HEK293 (cell line): ENCODE measurements around the gene FUT8.
"Not testable (repeated sequence)": the region's sequence is repeated elsewhere in the genome, so short reads cannot be mapped to it uniquely, and the experiment has no call there.

Source experiments
- CTCF ChIA-PET: fragments of 350-600 bp; formaldehyde crosslinking; extraction: SDS; loops from one replicate; lab custom pipeline; 2021; ENCODE audit warnings: antibody characterized with exemption; lab: Yijun Ruan, JAX
- POLR2A ChIA-PET: fragments of 300-600 bp; formaldehyde crosslinking; extraction: SDS; loops from one replicate; lab custom pipeline; 2020; ENCODE audit warnings: antibody characterized with exemption, inconsistent platforms; lab: Yijun Ruan, JAX
- H3K27ac ChIP-seq: fragments of 200-500 bp; sonication (Bioruptor generic); 2 replicates; pipeline ENCODE4 v1.5.1; 2014; ENCODE audit warnings: low read depth, low read length, control low read depth, inconsistent platforms; ENCODE audit errors: extremely low read depth
- H3K36me3 ChIP-seq, 2 experiments: fragments of 200-500 bp in 1 of 2; sonication (Bioruptor generic) in 1 of 2; 1 replicate in 1 of 2; 2 replicates in 1 of 2; pipeline ENCODE4 v1.5.1; 2014 to 2017; ENCODE audit warnings: inconsistent platforms in 2 of 2, low read length in 2 of 2; ENCODE audit not compliant: control insufficient read depth in 2 of 2, insufficient read depth in 1 of 2
- H3K4me1 ChIP-seq: fragments of 200-500 bp; sonication (Bioruptor generic); 2 replicates; pipeline ENCODE4 v1.5.1; 2014; ENCODE audit warnings: mild to moderate bottlenecking, low read length, inconsistent platforms; ENCODE audit not compliant: control insufficient read depth, insufficient read depth
- H3K4me3 ChIP-seq: 2 replicates; pipeline ENCODE4 v1.5.1; 2011; ENCODE audit warnings: low read depth, mild to moderate bottlenecking, control low read depth, low read length, moderate library complexity
- H3K9me3 ChIP-seq: fragments of 200-500 bp; sonication (Bioruptor generic); 2 replicates; pipeline ENCODE4 v1.5.1; 2014; ENCODE audit warnings: low read depth, low read length, inconsistent platforms; ENCODE audit not compliant: control insufficient read depth, insufficient read depth
- GLI2 ChIP-seq: fragments of 450-650 bp; formaldehyde crosslinking; IDR thresholded peaks from 2 replicates; pipeline ENCODE4; 2017; ENCODE audit warnings: missing biosample characterization, missing genetic modification characterization, low read depth, borderline replicate concordance
- KLF1 ChIP-seq: fragments of 450-650 bp; formaldehyde crosslinking; IDR thresholded peaks from 2 replicates; pipeline ENCODE4 v1.5.1; 2016; ENCODE audit warnings: missing biosample characterization, missing genetic modification characterization
- KLF7 ChIP-seq: fragments of 450-650 bp; formaldehyde crosslinking; IDR thresholded peaks from 2 replicates; pipeline ENCODE4 v1.5.1; 2016; ENCODE audit warnings: missing biosample characterization, missing genetic modification characterization, borderline replicate concordance
- KLF8 ChIP-seq: fragments of 450-650 bp; formaldehyde crosslinking; IDR thresholded peaks from 2 replicates; pipeline ENCODE4 v1.5.1; 2016; ENCODE audit warnings: missing biosample characterization, missing genetic modification characterization
- SP7 ChIP-seq: fragments of 450-650 bp; formaldehyde crosslinking; IDR thresholded peaks from 2 replicates; pipeline ENCODE4 v1.5.1; 2016; ENCODE audit warnings: missing biosample characterization, missing genetic modification characterization
- ZNF121 ChIP-seq: fragments of 450-650 bp; formaldehyde crosslinking; IDR thresholded peaks from 2 replicates; pipeline ENCODE4 v1.5.1; 2016; ENCODE audit warnings: missing biosample characterization, missing genetic modification characterization
- ZNF248 ChIP-seq: fragments of 450-650 bp; formaldehyde crosslinking; IDR thresholded peaks from 2 replicates; pipeline ENCODE4 v1.5.1; 2017; ENCODE audit warnings: missing biosample characterization, missing genetic modification characterization
- ZNF394 ChIP-seq: fragments of 450-650 bp; formaldehyde crosslinking; IDR thresholded peaks from 2 replicates; pipeline ENCODE4 v1.5.1; 2016; ENCODE audit warnings: missing biosample characterization, missing genetic modification characterization, mild to moderate bottlenecking, moderate library complexity, borderline replicate concordance
- ZNF548 ChIP-seq: fragments of 450-650 bp; formaldehyde crosslinking; IDR thresholded peaks from 2 replicates; pipeline ENCODE4 v1.5.1; 2016; ENCODE audit warnings: missing biosample characterization, missing genetic modification characterization
- ZNF571 ChIP-seq: fragments of 450-650 bp; formaldehyde crosslinking; IDR thresholded peaks from 2 replicates; pipeline ENCODE4 v1.5.0; 2017; ENCODE audit warnings: missing biosample characterization, missing genetic modification characterization
- ZNF585B ChIP-seq: fragments of 450-650 bp; formaldehyde crosslinking; IDR thresholded peaks from 2 replicates; pipeline ENCODE4 v1.5.1; 2016; ENCODE audit warnings: missing biosample characterization, missing genetic modification characterization
- ZNF624 ChIP-seq: fragments of 450-650 bp; formaldehyde crosslinking; IDR thresholded peaks from 2 replicates; pipeline ENCODE4 v1.5.1; 2017; ENCODE audit warnings: missing biosample characterization, missing genetic modification characterization
- ZNF658 ChIP-seq: fragments of 450-650 bp; formaldehyde crosslinking; IDR thresholded peaks from 2 replicates; pipeline ENCODE4; 2016; ENCODE audit warnings: missing biosample characterization, missing genetic modification characterization
- ZNF677 ChIP-seq: fragments of 450-650 bp; IDR thresholded peaks from 2 replicates; pipeline ENCODE4 v1.5.0; 2018; ENCODE audit warnings: missing biosample characterization, mild to moderate bottlenecking, missing genetic modification characterization, moderate library complexity
- TF ChIP-seq, protein P1 (sequence below): fragments of 450-650 bp; IDR thresholded peaks from 2 replicates; pipeline ENCODE4 v1.5.1; 2018; ENCODE audit warnings: missing biosample characterization, missing genetic modification characterization
- TF ChIP-seq, protein P2 (sequence below): fragments of 450-650 bp; formaldehyde crosslinking; IDR thresholded peaks from 2 replicates; pipeline ENCODE4 v1.5.1; 2016; ENCODE audit warnings: missing biosample characterization, missing genetic modification characterization
- TF ChIP-seq, protein P3 (sequence below): fragments of 450-650 bp; formaldehyde crosslinking; IDR thresholded peaks from 2 replicates; pipeline ENCODE4 v1.5.1; 2016; ENCODE audit warnings: missing biosample characterization, missing genetic modification characterization
- TF ChIP-seq, protein P4 (sequence below): fragments of 450-650 bp; formaldehyde crosslinking; IDR thresholded peaks from 2 replicates; pipeline ENCODE4; 2016; ENCODE audit warnings: missing biosample characterization, missing genetic modification characterization
- TF ChIP-seq, protein P5 (sequence below): fragments of 450-650 bp; formaldehyde crosslinking; IDR thresholded peaks from 2 replicates; pipeline ENCODE4 v1.5.1; 2016; ENCODE audit warnings: missing biosample characterization, missing genetic modification characterization

Gene FUT8

DNA sequence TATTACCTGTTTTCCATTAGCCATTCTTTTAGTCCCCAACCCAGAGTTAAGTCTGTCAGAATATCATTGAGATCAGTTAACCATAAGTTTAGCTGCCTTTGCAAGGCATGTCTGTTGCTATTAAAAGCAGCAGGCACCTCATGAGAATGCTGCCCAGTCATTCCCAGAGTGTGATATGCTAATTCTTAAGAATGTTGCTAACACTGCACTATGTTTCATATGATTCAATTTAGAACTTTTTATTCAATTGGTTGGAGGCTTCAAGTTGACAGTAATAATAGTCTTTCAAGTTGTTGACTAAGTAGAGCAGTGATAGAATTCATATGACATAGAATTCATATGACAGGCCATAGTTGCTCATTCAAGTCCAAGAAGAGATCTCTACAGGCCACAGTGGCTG is 292.3 kb downstream of the FUT8 start (continued):
- TF ChIP-seq, protein P1, sequence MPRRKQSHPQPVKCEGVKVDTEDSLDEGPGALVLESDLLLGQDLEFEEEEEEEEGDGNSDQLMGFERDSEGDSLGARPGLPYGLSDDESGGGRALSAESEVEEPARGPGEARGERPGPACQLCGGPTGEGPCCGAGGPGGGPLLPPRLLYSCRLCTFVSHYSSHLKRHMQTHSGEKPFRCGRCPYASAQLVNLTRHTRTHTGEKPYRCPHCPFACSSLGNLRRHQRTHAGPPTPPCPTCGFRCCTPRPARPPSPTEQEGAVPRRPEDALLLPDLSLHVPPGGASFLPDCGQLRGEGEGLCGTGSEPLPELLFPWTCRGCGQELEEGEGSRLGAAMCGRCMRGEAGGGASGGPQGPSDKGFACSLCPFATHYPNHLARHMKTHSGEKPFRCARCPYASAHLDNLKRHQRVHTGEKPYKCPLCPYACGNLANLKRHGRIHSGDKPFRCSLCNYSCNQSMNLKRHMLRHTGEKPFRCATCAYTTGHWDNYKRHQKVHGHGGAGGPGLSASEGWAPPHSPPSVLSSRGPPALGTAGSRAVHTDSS (tag by site-specific recombination) = no peak
- TF ChIP-seq GLI2 (tag by site-specific recombination) (no peak), ZNF248 (tag by site-specific recombination) (no peak), ZNF548 (no peak), ZNF658 (no peak), ZNF585B (tag by site-specific recombination) (no peak), KLF1 (tag by site-specific recombination) (no peak)
- TF ChIP-seq, protein P2, sequence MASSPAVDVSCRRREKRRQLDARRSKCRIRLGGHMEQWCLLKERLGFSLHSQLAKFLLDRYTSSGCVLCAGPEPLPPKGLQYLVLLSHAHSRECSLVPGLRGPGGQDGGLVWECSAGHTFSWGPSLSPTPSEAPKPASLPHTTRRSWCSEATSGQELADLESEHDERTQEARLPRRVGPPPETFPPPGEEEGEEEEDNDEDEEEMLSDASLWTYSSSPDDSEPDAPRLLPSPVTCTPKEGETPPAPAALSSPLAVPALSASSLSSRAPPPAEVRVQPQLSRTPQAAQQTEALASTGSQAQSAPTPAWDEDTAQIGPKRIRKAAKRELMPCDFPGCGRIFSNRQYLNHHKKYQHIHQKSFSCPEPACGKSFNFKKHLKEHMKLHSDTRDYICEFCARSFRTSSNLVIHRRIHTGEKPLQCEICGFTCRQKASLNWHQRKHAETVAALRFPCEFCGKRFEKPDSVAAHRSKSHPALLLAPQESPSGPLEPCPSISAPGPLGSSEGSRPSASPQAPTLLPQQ (tag by site-specific recombination) = no peak
- TF ChIP-seq, protein P3, sequence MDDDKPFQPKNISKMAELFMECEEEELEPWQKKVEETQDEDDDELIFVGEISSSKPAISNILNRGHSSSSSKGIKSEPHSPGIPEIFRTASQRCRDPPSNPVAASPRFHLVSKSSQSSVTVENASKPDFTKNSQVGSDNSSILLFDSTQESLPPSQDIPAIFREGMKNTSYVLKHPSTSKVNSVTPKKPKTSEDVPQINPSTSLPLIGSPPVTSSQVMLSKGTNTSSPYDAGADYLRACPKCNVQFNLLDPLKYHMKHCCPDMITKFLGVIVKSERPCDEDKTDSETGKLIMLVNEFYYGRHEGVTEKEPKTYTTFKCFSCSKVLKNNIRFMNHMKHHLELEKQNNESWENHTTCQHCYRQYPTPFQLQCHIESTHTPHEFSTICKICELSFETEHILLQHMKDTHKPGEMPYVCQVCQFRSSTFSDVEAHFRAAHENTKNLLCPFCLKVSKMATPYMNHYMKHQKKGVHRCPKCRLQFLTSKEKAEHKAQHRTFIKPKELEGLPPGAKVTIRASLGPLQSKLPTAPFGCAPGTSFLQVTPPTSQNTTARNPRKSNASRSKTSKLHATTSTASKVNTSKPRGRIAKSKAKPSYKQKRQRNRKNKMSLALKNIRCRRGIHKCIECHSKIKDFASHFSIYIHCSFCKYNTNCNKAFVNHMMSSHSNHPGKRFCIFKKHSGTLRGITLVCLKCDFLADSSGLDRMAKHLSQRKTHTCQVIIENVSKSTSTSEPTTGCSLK (tag by site-specific recombination) = no peak

DNA sequence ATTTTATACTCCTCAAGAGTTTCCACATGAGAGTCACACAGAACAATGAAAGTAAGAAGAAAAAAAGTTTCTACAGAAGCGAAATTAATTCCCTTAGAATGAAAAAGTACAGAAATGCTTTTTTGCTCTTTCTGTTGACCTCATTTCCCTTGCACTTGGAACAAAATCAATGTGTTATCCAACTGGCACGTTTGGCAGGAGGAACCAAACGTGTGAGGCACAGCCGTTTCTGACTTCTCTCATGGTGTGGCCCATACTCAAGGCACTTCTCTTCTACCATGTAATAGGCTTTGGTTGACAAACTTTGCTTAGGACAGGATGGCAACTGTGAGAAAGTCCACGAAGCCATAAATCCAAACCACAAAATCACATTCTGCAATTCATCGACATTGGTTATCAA is 297.0 kb downstream of the FUT8 start:
- Histone ChIP-seq H3K4me1 (no peaks in the 10 kb centered on the region), H3K36me3 (no peaks in the 10 kb centered on the region), H3K27ac (no peak overlapping the region), H3K4me3 (no peak overlapping the region), H3K9me3 (no peaks in the 10 kb centered on the region)
- CTCF ChIA-PET = no interaction called here
- no peak for TF ChIP-seq KLF7
- TF ChIP-seq ZNF571 (tag by site-specific recombination) = no peak
- TF ChIP-seq, protein P4, sequence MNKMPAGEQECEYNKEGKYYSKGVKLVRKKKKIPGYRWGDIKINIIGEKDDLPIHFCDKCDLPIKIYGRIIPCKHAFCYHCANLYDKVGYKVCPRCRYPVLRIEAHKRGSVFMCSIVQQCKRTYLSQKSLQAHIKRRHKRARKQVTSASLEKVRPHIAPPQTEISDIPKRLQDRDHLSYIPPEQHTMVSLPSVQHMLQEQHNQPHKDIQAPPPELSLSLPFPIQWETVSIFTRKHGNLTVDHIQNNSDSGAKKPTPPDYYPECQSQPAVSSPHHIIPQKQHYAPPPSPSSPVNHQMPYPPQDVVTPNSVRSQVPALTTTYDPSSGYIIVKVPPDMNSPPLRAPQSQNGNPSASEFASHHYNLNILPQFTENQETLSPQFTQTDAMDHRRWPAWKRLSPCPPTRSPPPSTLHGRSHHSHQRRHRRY (tag by site-specific recombination) = no peak
- TF ChIP-seq ZNF121 (tag by site-specific recombination) = no peak
- TF ChIP-seq, protein P3 (tag by site-specific recombination) = no peak
- no peak for TF ChIP-seq SP7
- TF ChIP-seq ZNF394 (tag by site-specific recombination) = no peak
- TF ChIP-seq, protein P5, sequence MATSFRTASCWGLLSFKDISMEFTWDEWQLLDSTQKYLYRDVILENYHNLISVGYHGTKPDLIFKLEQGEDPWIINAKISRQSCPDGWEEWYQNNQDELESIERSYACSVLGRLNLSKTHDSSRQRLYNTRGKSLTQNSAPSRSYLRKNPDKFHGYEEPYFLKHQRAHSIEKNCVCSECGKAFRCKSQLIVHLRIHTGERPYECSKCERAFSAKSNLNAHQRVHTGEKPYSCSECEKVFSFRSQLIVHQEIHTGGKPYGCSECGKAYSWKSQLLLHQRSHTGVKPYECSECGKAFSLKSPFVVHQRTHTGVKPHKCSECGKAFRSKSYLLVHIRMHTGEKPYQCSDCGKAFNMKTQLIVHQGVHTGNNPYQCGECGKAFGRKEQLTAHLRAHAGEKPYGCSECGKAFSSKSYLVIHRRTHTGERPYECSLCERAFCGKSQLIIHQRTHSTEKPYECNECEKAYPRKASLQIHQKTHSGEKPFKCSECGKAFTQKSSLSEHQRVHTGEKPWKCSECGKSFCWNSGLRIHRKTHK (tag by site-specific recombination) = no peak
- no peak for TF ChIP-seq KLF8 (tag by site-specific recombination)
- TF ChIP-seq ZNF677 = no peak
- TF ChIP-seq ZNF624 (tag by site-specific recombination) = no peak
- POLR2A ChIA-PET = no interaction called here

DNA sequence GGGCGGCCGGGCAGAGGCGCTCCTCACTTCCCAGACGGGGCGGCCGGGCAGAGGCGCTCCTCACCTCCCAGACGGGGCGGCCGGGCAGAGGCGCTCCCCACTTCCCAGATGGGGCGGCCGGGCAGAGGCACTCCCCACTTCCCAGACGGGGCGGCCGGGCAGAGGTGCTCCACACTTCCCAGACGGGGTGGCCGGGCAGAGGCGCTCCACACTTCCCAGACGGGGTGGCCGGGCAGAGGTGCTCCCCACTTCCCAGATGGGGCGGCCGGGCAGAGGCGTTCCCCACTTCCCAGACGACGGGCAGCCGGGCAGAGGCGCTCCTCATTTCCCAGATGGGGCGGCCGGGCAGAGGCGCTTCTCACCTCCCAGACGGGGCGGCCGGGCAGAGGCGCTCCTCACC is 304.3 kb downstream of the FUT8 start:
- H3K4me1 ChIP-seq, H3K4me3 ChIP-seq, H3K27ac ChIP-seq, POLR2A ChIA-PET, H3K36me3 ChIP-seq, H3K9me3 ChIP-seq: not testable (repeated sequence)
- CTCF ChIA-PET = interaction anchor here (0.6 kb wide), 1 partner anchor 42 kb away, joined by 4 read pairs; no protein-coding TSS in a partner anchor

DNA sequence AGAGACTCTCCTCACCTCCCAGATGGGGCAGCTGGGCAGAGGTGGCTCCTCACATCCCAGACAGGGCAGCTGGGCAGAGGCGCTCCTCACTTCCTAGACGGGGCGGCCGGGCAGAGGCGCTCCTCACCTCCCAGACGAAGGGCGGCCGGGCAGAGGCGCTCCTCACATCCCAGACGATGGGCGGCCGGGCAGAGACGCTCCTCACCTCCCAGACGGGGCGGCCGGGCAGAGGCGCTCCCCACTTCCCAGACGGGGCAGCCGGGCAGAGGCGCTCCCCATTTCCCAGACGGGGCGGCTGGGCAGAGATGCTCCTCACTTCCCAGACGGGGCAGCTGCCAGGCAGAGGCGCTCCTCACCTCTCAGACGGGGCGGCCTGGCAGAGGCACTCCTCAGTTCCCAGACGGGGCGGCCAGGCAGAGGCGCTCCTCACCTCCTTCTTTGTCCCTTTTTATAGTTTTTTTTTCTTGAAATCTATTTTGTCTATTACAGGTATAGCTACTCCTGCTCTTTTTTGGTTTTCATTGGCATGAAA is 304.9 kb downstream of the FUT8 start:
- POLR2A ChIA-PET, H3K27ac ChIP-seq, H3K36me3 ChIP-seq, CTCF ChIA-PET, H3K4me3 ChIP-seq, H3K4me1 ChIP-seq, H3K9me3 ChIP-seq: not testable (repeated sequence)
